Heart left ventricle (tissue), 16 donors: Measurements from ENCODE around the gene CELF5. TPM values are rescaled to one million over a fixed set of nuclear protein-coding genes. Genes with fewer than 3 reads are reported as not detected.

Experiments used
- ATAC-seq, 4 donors: fragments of 200-7000 bp; cut with Tn5 transposase; one replicate each; pipeline ENCODE4 v1.9.1; 2020 to 2022; ENCODE audit warnings: moderate library complexity in 4 of 4, mild to moderate bottlenecking in 3 of 4, moderate number of reproducible peaks in 1 of 4
- DNase-seq, 5 donors: peaks; one replicate each; pipeline ENCODE4 v3.0.0-alpha.2; 2020
- H3K27ac ChIP-seq, 12 donors: fragments of 200-600 bp; sonication (generic) in 4 of 12; one replicate each; pipeline versions ENCODE4 v1.5.0 to v1.8.0; 2016 to 2022; ENCODE audit warnings: mild to moderate bottlenecking in 2 of 12
- H3K27me3 ChIP-seq, 9 donors: fragments of 200-600 bp; sonication (generic) in 2 of 9; one replicate each; pipeline versions ENCODE4 v1.5.1 to v1.8.0; 2016 to 2022; ENCODE audit warnings: mild to moderate bottlenecking in 3 of 9
- H3K36me3 ChIP-seq, 9 donors: fragments of 200-600 bp; sonication (generic) in 2 of 9; one replicate each; pipeline versions ENCODE4 v1.5.0 to v1.8.0; 2018 to 2022; ENCODE audit warnings: mild to moderate bottlenecking in 2 of 9
- H3K4me1 ChIP-seq, 12 donors: fragments of 200-600 bp; sonication (generic) in 4 of 12; one replicate each; pipeline versions ENCODE4 v1.5.0 to v1.8.0; 2016 to 2022; ENCODE audit warnings: mild to moderate bottlenecking in 3 of 12
- H3K4me3 ChIP-seq, 12 donors: fragments of 200-600 bp; sonication (generic) in 4 of 12; one replicate each; pipeline versions ENCODE4 v1.5.0 to v1.8.0; 2017 to 2022; ENCODE audit warnings: mild to moderate bottlenecking in 9 of 12, moderate library complexity in 4 of 12
- H3K9me3 ChIP-seq, 12 donors: fragments of 200-600 bp; sonication (generic) in 4 of 12; one replicate each; pipeline versions ENCODE4 v1.5.0 to v1.8.0; 2016 to 2022; ENCODE audit warnings: mild to moderate bottlenecking in 1 of 12
- CTCF ChIP-seq, 12 donors: fragments of 200-600 bp; sonication (generic) in 4 of 12; IDR thresholded peaks; one replicate each; pipeline versions ENCODE4 v1.5.0 to v1.8.0; 2018 to 2022; ENCODE audit warnings: antibody characterized with exemption in 12 of 12, mild to moderate bottlenecking in 5 of 12
- POLR2A ChIP-seq, 2 donors: fragments of 450-650 bp; IDR thresholded peaks; one replicate each; pipeline ENCODE4 v1.6.1; 2017; ENCODE audit warnings: antibody characterized with exemption in 2 of 2, mild to moderate bottlenecking in 2 of 2, moderate library complexity in 2 of 2
- WGBS, 4 donors: extraction: QIAGEN DNeasy Blood & Tissue Kit in 2 of 4; methylation state at CpG; one replicate each; pipeline versions ENCODE4 v1.1.5 to v1.1.7; 2013 to 2018; 5-methylcytosine and 5-hydroxymethylcytosine counted together
- intact Hi-C, 10 donors: fragments of 100-400 bp; cut with DNase I; formaldehyde crosslinking; loops; one replicate each; pipeline versions ENCODE4 v1.11.1 to v1.14.2; 2022
- polyA plus RNA-seq, 2 donors: library from polyadenylated mRNA; stranded (reverse); fragments of 200-250 nt; gene quantifications; one replicate each; pipeline ENCODE4 v1.2.3, GENCODE V29; 2013
- total RNA-seq, 9 donors: library from RNA; depleted of rRNA in 2 of 9; stranded (reverse); fragments of >200 nt in 2 of 9; fragmentation: NEBNext Ultra II Directional in 3 of 9; extraction: Animal tissue kit (Norgen Biotek cat#: 25700) in 3 of 9; gene quantifications; one replicate each; pipeline versions ENCODE4 v1.1.0 to v1.2.4, GENCODE V29; 2016 to 2023
- donor health status: ischemic (EF 13 %, LVEDD 7.1; RV severe dilation, severe dysfunction).
- donor health status: healthy with polysubstance abuse.
- donor health status: DM: no; HTN: yes; CAD: no.
- donor health status: DM: no; HTN: no; CAD: no.
- donor health status: ischemic (EF 25% LVEDD 6.9; RV normal size, moderate dysfunction).
- donor health status: ischemic (EF 25% LVEDD 5.7; RV mildly dilated, moderate dysfunction).
- donor health status: healthy.
- donor health status: DM: yes; HTN: yes; CAD: no.
- donor health status: ischemic (EF 35%, LVEDD 5.7; RV mildly dilated, moderate dysfunction).
- donor health status: nonischemic (EF 11% LVEDD 7.7; RV severe dilation, severe dysfunction).
- donor health status: DM: yes; HTN: yes; CAD: no.
- donor health status: PGD.
- donor health status: ischemic (EF 29% LVEDD 5.4; RV normal size, mild dysfunction).
- donor health status: nonischemic (EF 23%, LVEDD 6.1; RV moderate dilation, normal function).

The CELF5 gene
- total and polyA plus RNA-seq, 11 donors: not detected

GRCh38 chr19:3272401-3272931 lies 48.0 kb downstream of the CELF5 start:
- Histone ChIP-seq H3K27me3 (peaks cover 8 to 82% (median 51%) of the 10 kb centered on the region in 9 donors), H3K36me3 (no peaks in the 10 kb centered on the region), H3K27ac (no peak overlapping the region), H3K4me3 (no peak overlapping the region), H3K4me1 (peaks cover 0 to 15% (median 0%) of the 10 kb centered on the region in 12 donors), H3K9me3 (peaks cover 0 to 11% (median 6%) of the 10 kb centered on the region in 12 donors)
- DNase-seq (no peak), ATAC-seq (no peak)
- 53 to 68% (median 65%) methylated on average over 4 of the region's 4 CpGs for WGBS, 4 donors
- no peak for TF ChIP-seq CTCF (IDR thresholded peaks at IDR 0.05)
- TF ChIP-seq POLR2A (IDR thresholded peaks at IDR 0.05): no peak
- intact Hi-C loops: no loop called here

GRCh38 chr19:3272952-3273351 lies 48.5 kb downstream of the CELF5 start:
- peaks cover 0 to 15% (median 0%) of the 10 kb centered on the region in 12 donors for H3K4me1 ChIP-seq
- H3K9me3 ChIP-seq: peaks cover 0 to 11% (median 6%) of the 10 kb centered on the region in 12 donors
- no peak for TF ChIP-seq POLR2A (IDR thresholded peaks at IDR 0.05)
- no peak for TF ChIP-seq CTCF (IDR thresholded peaks at IDR 0.05)
- ATAC-seq: no peak
- H3K4me3 ChIP-seq: no peak overlapping the region
- 87 to 100% (median 93%) methylated on average over 2 to 3 of the region's 3 CpGs for WGBS, 4 donors
- intact Hi-C loops: no loop called here
- no peak for DNase-seq
- H3K27ac ChIP-seq: no peak overlapping the region
- no peaks in the 10 kb centered on the region for H3K36me3 ChIP-seq
- H3K27me3 ChIP-seq: peaks cover 8 to 84% (median 52%) of the 10 kb centered on the region in 9 donors

GRCh38 chr19:3274245-3274941 lies 49.9 kb downstream of the CELF5 start:
- Histone ChIP-seq H3K27me3 (peaks cover 8 to 75% (median 46%) of the 10 kb centered on the region in 9 donors), H3K9me3 (peaks cover 0 to 11% (median 6%) of the 10 kb centered on the region in 12 donors), H3K36me3 (no peaks in the 10 kb centered on the region), H3K4me1 (peaks cover 0 to 15% (median 0%) of the 10 kb centered on the region in 12 donors), H3K27ac (no peak overlapping the region), H3K4me3 (no peak overlapping the region)
- TF ChIP-seq POLR2A (IDR thresholded peaks at IDR 0.05) (no peak), CTCF (IDR thresholded peaks at IDR 0.05) (no peak)
- ATAC-seq (no peak), DNase-seq (no peak)
- WGBS, 4 donors: 76 to 81% (median 78%) methylated on average over 8 to 9 of the region's 9 CpGs
- intact Hi-C loops: no loop called here

- H3K27ac ChIP-seq: no peak overlapping the region
- TF ChIP-seq CTCF (IDR thresholded peaks at IDR 0.05) (peak in 2 of 12 donors; percentile 16 to 34), POLR2A (IDR thresholded peaks at IDR 0.05) (no peak)
- peak overlapping the region in 10 of 12 donors; percentile 28 to 47 (median 36) for H3K4me3 ChIP-seq
- H3K36me3 ChIP-seq: no peaks in the 10 kb centered on the region
- ATAC-seq (peak in 3 of 4 donors; percentile 5 to 41 (median 33)), DNase-seq (no peak)
- 10 to 20% (median 11%) methylated on average over 11 to 19 of the region's 19 CpGs for WGBS, 4 donors
- H3K27me3 ChIP-seq: peaks cover 11 to 74% (median 39%) of the 10 kb centered on the region in 9 donors
- intact Hi-C loops: no loop called here
- peaks cover 0 to 11% (median 6%) of the 10 kb centered on the region in 12 donors for H3K9me3 ChIP-seq
- H3K4me1 ChIP-seq: peaks cover 0 to 15% (median 0%) of the 10 kb centered on the region in 12 donors
These were observed 50.6 kb downstream of the CELF5 start for GRCh38 chr19:3274942-3275582.
